Neural progenitor cell (in vitro differentiated cells): ENCODE measurements around the gene DPYSL5. TPM values are rescaled to one million over a fixed set of nuclear protein-coding genes. Genes with fewer than 3 reads are reported as not detected.

Experiments used
- DNase-seq: peaks from one replicate; pipeline ENCODE4 v3.0.0-alpha.2; 2016; ENCODE audit warnings: low spot score
- H2AFZ ChIP-seq: fragments of 200-600 bp; sonication (generic); replicated peaks from 2 replicates; pipeline ENCODE4 v1.6.1; 2016; ENCODE audit warnings: antibody characterized with exemption
- H3F3A ChIP-seq: fragments of 200-600 bp; sonication (generic); 2 replicates; pipeline ENCODE4 v1.6.1; 2016; ENCODE audit warnings: antibody characterized with exemption, low read depth
- H3K27ac ChIP-seq: fragments of 200-600 bp; sonication (generic); 2 replicates; pipeline ENCODE4 v1.5.1; 2016; ENCODE audit warnings: mild to moderate bottlenecking
- H3K27me3 ChIP-seq: fragments of 200-600 bp; sonication (generic); 2 replicates; pipeline ENCODE4 v1.6.1; 2016; ENCODE audit warnings: mild to moderate bottlenecking, moderate library complexity
- H3K36me3 ChIP-seq: fragments of 200-600 bp; sonication (generic); 2 replicates; pipeline ENCODE4 v1.5.1; 2016
- H3K4me1 ChIP-seq: fragments of 200-600 bp; sonication (generic); 2 replicates; pipeline ENCODE4 v1.6.1; 2016; ENCODE audit warnings: mixed run types
- H3K4me2 ChIP-seq: fragments of 200-600 bp; sonication (generic); 2 replicates; pipeline ENCODE4 v1.6.1; 2016
- H3K4me3 ChIP-seq: fragments of 200-600 bp; sonication (generic); 2 replicates; pipeline ENCODE4 v1.5.1; 2016
- H3K79me2 ChIP-seq: fragments of 200-600 bp; sonication (generic); 2 replicates; pipeline ENCODE4 v1.6.1; 2016; ENCODE audit warnings: low read depth
- H3K9ac ChIP-seq: fragments of 200-600 bp; sonication (generic); 2 replicates; pipeline ENCODE4 v1.6.1; 2016
- H3K9me3 ChIP-seq: fragments of 200-600 bp; sonication (generic); 2 replicates; pipeline ENCODE4 v1.5.1; 2016; ENCODE audit warnings: low read depth
- H4K20me1 ChIP-seq: fragments of 200-600 bp; sonication (generic); 2 replicates; pipeline ENCODE4 v1.6.1; 2016; ENCODE audit warnings: low read depth
- H3K27ac Mint-ChIP-seq: 3 replicates; pipeline ENCODE4 v1.8.0; 2021; ENCODE audit warnings: mixed read lengths
- H3K27me3 Mint-ChIP-seq: 2 replicates; pipeline ENCODE4 v1.8.0; 2022; ENCODE audit warnings: low read depth, mild to moderate bottlenecking, inconsistent platforms, moderate library complexity, mixed read lengths; ENCODE audit not compliant: insufficient read depth
- H3K36me3 Mint-ChIP-seq: 3 replicates; pipeline ENCODE4 v1.8.0; 2021; ENCODE audit warnings: mixed read lengths
- H3K4me1 Mint-ChIP-seq: 3 replicates; pipeline ENCODE4 v1.8.0; 2021; ENCODE audit warnings: mixed read lengths
- H3K4me3 Mint-ChIP-seq: 3 replicates; pipeline ENCODE4 v1.8.0; 2021; ENCODE audit warnings: mild to moderate bottlenecking, moderate library complexity, mixed read lengths
- H3K9me3 Mint-ChIP-seq: 3 replicates; pipeline ENCODE4 v1.8.0; 2020; ENCODE audit warnings: mixed read lengths
- CTCF ChIP-seq: fragments of 200-600 bp; sonication (generic); IDR thresholded peaks from 2 replicates; pipeline ENCODE4 v1.5.1; 2017; ENCODE audit warnings: antibody characterized with exemption, mild to moderate bottlenecking
- EZH2 ChIP-seq: fragments of 200-600 bp; sonication (generic); IDR thresholded peaks from 2 replicates; pipeline ENCODE4 v1.6.1; 2017; ENCODE audit warnings: antibody characterized with exemption, mild to moderate bottlenecking, moderate library complexity
- EZH2phosphoT487 ChIP-seq: fragments of 200-600 bp; sonication (generic); IDR thresholded peaks from 2 replicates; pipeline ENCODE4 v1.6.1; 2017; ENCODE audit warnings: antibody characterized with exemption
- total RNA-seq: library from RNA; depleted of rRNA; stranded (reverse); fragments of >200 nt; gene quantifications from 2 replicates; pipeline ENCODE4 v1.2.3, GENCODE V29; 2015; ENCODE audit warnings: low replicate concordance

The DPYSL5 gene
- total RNA-seq, 1 donor from 2014 or later = 46.3 TPM

- Histone ChIP-seq H3K79me2 (peaks cover 55% of the 10 kb centered on the region), H3K27ac (peak overlapping the region; percentile 34), H3K9me3 (no peaks in the 10 kb centered on the region), H4K20me1 (peaks cover 52% of the 10 kb centered on the region), H3K4me2 (peak overlapping the region; percentile 90), H3K27me3 (peaks cover 46% of the 10 kb centered on the region), H3K36me3 (no peaks in the 10 kb centered on the region), H3K4me3 (peak overlapping the region; percentile 97), H2AFZ (no peak overlapping the region), H3K9ac (peak overlapping the region; percentile 44), H3K4me1 (peaks cover 32% of the 10 kb centered on the region), H3F3A (peaks cover 33% of the 10 kb centered on the region)
- TF ChIP-seq EZH2phosphoT487 (no peak), CTCF (no peak), EZH2 (peak; percentile 2)
- Mint-ChIP-seq H3K36me3 (peaks cover 3% of the 10 kb centered on the region), H3K27ac (no peak overlapping the region), H3K27me3 (peaks cover 15% of the 10 kb centered on the region), H3K4me1 (peaks cover 45% of the 10 kb centered on the region), H3K4me3 (peak overlapping the region; percentile 95), H3K9me3 (no peaks in the 10 kb centered on the region)
- peak; percentile 81 for DNase-seq
Observed at GRCh38 chr2:26848336-26849055, 564 bp downstream of the DPYSL5 start.

- H2AFZ ChIP-seq = no peak overlapping the region
- H3K27ac ChIP-seq = peak overlapping the region; percentile 34
- no peak for TF ChIP-seq EZH2
- no peaks in the 10 kb centered on the region for H3K9me3 Mint-ChIP-seq
- peak overlapping the region; percentile 97 for H3K4me3 ChIP-seq
- peaks cover 63% of the 10 kb centered on the region for H3K79me2 ChIP-seq
- DNase-seq = peak; percentile 88
- H3K36me3 ChIP-seq = no peaks in the 10 kb centered on the region
- H3K4me1 ChIP-seq = peaks cover 38% of the 10 kb centered on the region
- H3K27me3 ChIP-seq = peaks cover 46% of the 10 kb centered on the region
- peaks cover 33% of the 10 kb centered on the region for H3F3A ChIP-seq
- H3K9ac ChIP-seq = peak overlapping the region; percentile 44
- H3K4me1 Mint-ChIP-seq = peaks cover 46% of the 10 kb centered on the region
- H3K36me3 Mint-ChIP-seq = peaks cover 3% of the 10 kb centered on the region
- H3K4me3 Mint-ChIP-seq = peak overlapping the region; percentile 95
- peaks cover 15% of the 10 kb centered on the region for H3K27me3 Mint-ChIP-seq
- no peaks in the 10 kb centered on the region for H3K9me3 ChIP-seq
- H3K27ac Mint-ChIP-seq = no peak overlapping the region
- peak overlapping the region; percentile 90 for H3K4me2 ChIP-seq
- H4K20me1 ChIP-seq = peaks cover 60% of the 10 kb centered on the region
Observed at GRCh38 chr2:26849056-26849999, 1.4 kb downstream of the DPYSL5 start.

- Mint-ChIP-seq H3K4me3 (peak overlapping the region; percentile 91), H3K4me1 (peaks cover 46% of the 10 kb centered on the region), H3K36me3 (peaks cover 3% of the 10 kb centered on the region), H3K9me3 (no peaks in the 10 kb centered on the region), H3K27ac (no peak overlapping the region), H3K27me3 (peaks cover 15% of the 10 kb centered on the region)
- H2AFZ ChIP-seq = no peak overlapping the region
- TF ChIP-seq CTCF (no peak), EZH2phosphoT487 (no peak), EZH2 (no peak)
- H3K4me1 ChIP-seq = peaks cover 45% of the 10 kb centered on the region
- DNase-seq = peak; percentile 68
- peak overlapping the region; percentile 90 for H3K4me2 ChIP-seq
- H3K79me2 ChIP-seq = peaks cover 70% of the 10 kb centered on the region
- H3K27ac ChIP-seq = no peak overlapping the region
- H3K4me3 ChIP-seq = peak overlapping the region; percentile 97
- peaks cover 67% of the 10 kb centered on the region for H4K20me1 ChIP-seq
- no peaks in the 10 kb centered on the region for H3K36me3 ChIP-seq
- H3K27me3 ChIP-seq = peaks cover 40% of the 10 kb centered on the region
- H3K9me3 ChIP-seq = no peaks in the 10 kb centered on the region
- peaks cover 33% of the 10 kb centered on the region for H3F3A ChIP-seq
- no peak overlapping the region for H3K9ac ChIP-seq
Observed at GRCh38 chr2:26850000-26850431, 2.1 kb downstream of the DPYSL5 start.
